GM10847 (cell line): ENCODE results near the gene HS3ST5.

ENCODE experiments used
- POLR2A ChIP-seq: IDR thresholded peaks from 2 replicates; pipeline ENCODE4 v1.6.1; 2011; ENCODE audit not compliant: insufficient read length; ENCODE audit errors: extremely low read depth

The HS3ST5 gene

GRCh38 chr6:114159727-114160126 lies 183.1 kb downstream of the HS3ST5 start:
- TF ChIP-seq POLR2A: no peak

GRCh38 chr6:114158838-114159694 lies 183.8 kb downstream of the HS3ST5 start:
- no peak for TF ChIP-seq POLR2A

- no peak for TF ChIP-seq POLR2A
These were observed 184.4 kb downstream of the HS3ST5 start for GRCh38 chr6:114158411-114158810.

- TF ChIP-seq POLR2A: no peak
These were observed 185.0 kb downstream of the HS3ST5 start for GRCh38 chr6:114157848-114158247.

- TF ChIP-seq POLR2A: no peak
These were observed 187.1 kb downstream of the HS3ST5 start for GRCh38 chr6:114155763-114156162.

- no peak for TF ChIP-seq POLR2A
These were observed 188.0 kb downstream of the HS3ST5 start for GRCh38 chr6:114154812-114155211.

- no peak for TF ChIP-seq POLR2A
These were observed 189.4 kb downstream of the HS3ST5 start for GRCh38 chr6:114153448-114153847.

- TF ChIP-seq POLR2A: no peak
These were observed 191.6 kb downstream of the HS3ST5 start for GRCh38 chr6:114151064-114151690.

GRCh38 chr6:114144887-114145851 lies 197.7 kb downstream of the HS3ST5 start:
- no peak for TF ChIP-seq POLR2A

- no peak for TF ChIP-seq POLR2A
These were observed 200.6 kb downstream of the HS3ST5 start for GRCh38 chr6:114142258-114142657.

GRCh38 chr6:114140416-114140815 lies 202.4 kb downstream of the HS3ST5 start:
- TF ChIP-seq POLR2A: no peak

GRCh38 chr6:114138577-114139248 lies 204.1 kb downstream of the HS3ST5 start:
- TF ChIP-seq POLR2A: no peak

GRCh38 chr6:114135363-114135971 lies 207.4 kb downstream of the HS3ST5 start:
- no peak for TF ChIP-seq POLR2A

GRCh38 chr6:114133816-114134215 lies 209.0 kb downstream of the HS3ST5 start:
- TF ChIP-seq POLR2A: no peak
